H9 (cell line): ENCODE results near the gene IBA57. TPM values are rescaled to one million over a fixed set of nuclear protein-coding genes. Genes with fewer than 3 reads are reported as not detected.

Experiments
- DNase-seq: peaks from one replicate; pipeline ENCODE4 v3.0.0-alpha.2; 2017
- H2AFZ ChIP-seq: one replicate; pipeline ENCODE4 v1.6.1; 2013; ENCODE audit warnings: mild to moderate bottlenecking, low read length, control low read depth, moderate library complexity
- H2AK5ac ChIP-seq: 2 replicates; pipeline ENCODE4 v1.6.1; 2013; ENCODE audit warnings: low read length, control low read depth, mixed read lengths; ENCODE audit not compliant: insufficient read length
- H2BK120ac ChIP-seq: one replicate; pipeline ENCODE4 v1.6.1; 2013; ENCODE audit warnings: low read depth, mild to moderate bottlenecking, low read length, control low read depth, inconsistent platforms; ENCODE audit not compliant: poor library complexity, severe bottlenecking
- H2BK12ac ChIP-seq: 2 replicates; pipeline ENCODE4 v1.6.1; 2013; ENCODE audit warnings: low read length, control low read depth, mixed read lengths, low read depth; ENCODE audit not compliant: insufficient read length
- H2BK15ac ChIP-seq: 2 replicates; pipeline ENCODE4 v1.6.1; 2013; ENCODE audit warnings: low read depth, low read length, control low read depth
- H2BK20ac ChIP-seq: one replicate; pipeline ENCODE4 v1.6.1; 2013; ENCODE audit warnings: low read depth, mild to moderate bottlenecking, low read length, control low read depth, inconsistent platforms; ENCODE audit not compliant: poor library complexity, severe bottlenecking
- H2BK5ac ChIP-seq: 2 replicates; pipeline ENCODE4 v1.6.1; 2013; ENCODE audit warnings: low read length, control low read depth, mixed read lengths; ENCODE audit not compliant: insufficient read length
- H3K14ac ChIP-seq: 2 replicates; pipeline ENCODE4 v1.6.1; 2013; ENCODE audit warnings: low read length, control low read depth; ENCODE audit not compliant: insufficient read depth
- H3K18ac ChIP-seq: 2 replicates; pipeline ENCODE4 v1.6.1; 2013; ENCODE audit warnings: low read depth, mild to moderate bottlenecking, mixed read lengths, low read length, control low read depth; ENCODE audit not compliant: insufficient read length
- H3K23ac ChIP-seq: 2 replicates; pipeline ENCODE4 v1.6.1; 2013; ENCODE audit warnings: low read length, control low read depth, mixed read lengths, low read depth; ENCODE audit not compliant: insufficient read length
- H3K23me2 ChIP-seq: 2 replicates; pipeline ENCODE4 v1.6.1; 2013; ENCODE audit warnings: low read depth, mild to moderate bottlenecking, mixed read lengths, low read length, control low read depth; ENCODE audit not compliant: insufficient read length, poor library complexity, severe bottlenecking
- H3K27ac ChIP-seq: 2 replicates; pipeline ENCODE4 v1.5.1; 2013; ENCODE audit warnings: low read length, control low read depth, mixed read lengths, low read depth; ENCODE audit not compliant: insufficient read length
- H3K27me3 ChIP-seq: 2 replicates; pipeline ENCODE4 v1.6.1; 2013; ENCODE audit warnings: low read length, control low read depth, inconsistent platforms; ENCODE audit not compliant: insufficient read depth
- H3K4ac ChIP-seq: 2 replicates; pipeline ENCODE4 v1.6.1; 2013; ENCODE audit warnings: low read depth, mild to moderate bottlenecking, control low read depth, inconsistent platforms, low read length, moderate library complexity
- H3K4me1 ChIP-seq: 2 replicates; pipeline ENCODE4 v1.6.1; 2013; ENCODE audit warnings: low read length, control low read depth, inconsistent platforms; ENCODE audit not compliant: insufficient read depth
- H3K4me2 ChIP-seq: 2 replicates; pipeline ENCODE4 v1.6.1; 2013; ENCODE audit warnings: low read length, control low read depth, mixed read lengths; ENCODE audit not compliant: insufficient read length, insufficient read depth
- H3K56ac ChIP-seq: 2 replicates; pipeline ENCODE4 v1.6.1; 2013; ENCODE audit warnings: low read depth, mild to moderate bottlenecking, mixed read lengths, low read length, control low read depth; ENCODE audit not compliant: insufficient read length
- H3K79me1 ChIP-seq: 2 replicates; pipeline ENCODE4 v1.6.1; 2013; ENCODE audit warnings: low read depth, mild to moderate bottlenecking, moderate library complexity, low read length, control low read depth, inconsistent platforms; ENCODE audit not compliant: insufficient read depth, poor library complexity, severe bottlenecking
- H3K79me2 ChIP-seq: 2 replicates; pipeline ENCODE4 v1.6.1; 2013; ENCODE audit warnings: low read length, control low read depth, inconsistent platforms; ENCODE audit not compliant: insufficient read depth
- H3K9ac ChIP-seq: 2 replicates; pipeline ENCODE4 v1.6.1; 2013; ENCODE audit warnings: low read length, control low read depth, mixed read lengths; ENCODE audit not compliant: insufficient read length; ENCODE audit errors: extremely low read depth
- H3K9me3 ChIP-seq: one replicate; pipeline ENCODE4 v1.6.1; 2013; ENCODE audit warnings: low read depth, low read length, inconsistent platforms; ENCODE audit not compliant: control insufficient read depth
- H3T11ph ChIP-seq: one replicate; pipeline ENCODE4 v1.6.1; 2013; ENCODE audit warnings: mild to moderate bottlenecking, low read length, control low read depth, inconsistent platforms
- H4K20me1 ChIP-seq: one replicate; pipeline ENCODE4 v1.6.1; 2013; ENCODE audit not compliant: control insufficient read depth, insufficient read length, insufficient read depth
- H4K5ac ChIP-seq: 2 replicates; pipeline ENCODE4 v1.6.1; 2013; ENCODE audit warnings: low read depth, mild to moderate bottlenecking, mixed read lengths, low read length, control low read depth; ENCODE audit not compliant: insufficient read length
- H4K8ac ChIP-seq: replicated peaks from 2 replicates; pipeline ENCODE4 v1.6.1; 2013; ENCODE audit warnings: low read length, control low read depth, mixed read lengths, low read depth; ENCODE audit not compliant: insufficient read length
- H4K91ac ChIP-seq: 2 replicates; pipeline ENCODE4 v1.6.1; 2013; ENCODE audit warnings: low read depth, mild to moderate bottlenecking, moderate library complexity, mixed read lengths, low read length, control low read depth; ENCODE audit not compliant: insufficient read length
- H3K27ac Mint-ChIP-seq, 3 experiments: 2 replicates in 2 of 3; 3 replicates in 1 of 3; pipeline ENCODE4 v1.8.0; 2020 to 2021; ENCODE audit warnings: mixed read lengths in 3 of 3, mild to moderate bottlenecking in 1 of 3, moderate library complexity in 1 of 3
- H3K27me3 Mint-ChIP-seq: 2 replicates; pipeline ENCODE4 v1.8.0; 2021; ENCODE audit warnings: low read depth, mild to moderate bottlenecking, moderate library complexity, mixed read lengths
- H3K36me3 Mint-ChIP-seq, 3 experiments: 2 replicates in 2 of 3; 3 replicates in 1 of 3; pipeline ENCODE4 v1.8.0; 2020 to 2021; ENCODE audit warnings: low read depth in 3 of 3, mixed read lengths in 3 of 3; ENCODE audit not compliant: insufficient read depth in 1 of 3
- H3K4me1 Mint-ChIP-seq, 2 experiments: 2 replicates each; pipeline ENCODE4 v1.8.0; 2020; ENCODE audit warnings: mixed read lengths in 2 of 2
- H3K4me3 Mint-ChIP-seq, 2 experiments: 2 replicates in 1 of 2; 3 replicates in 1 of 2; pipeline ENCODE4 v1.8.0; 2020 to 2021; ENCODE audit warnings: mild to moderate bottlenecking in 2 of 2, mixed read lengths in 2 of 2, moderate library complexity in 1 of 2
- H3K9me3 Mint-ChIP-seq, 2 experiments: 2 replicates in 1 of 2; 3 replicates in 1 of 2; pipeline ENCODE4 v1.8.0; 2020; ENCODE audit warnings: mild to moderate bottlenecking in 2 of 2, mixed read lengths in 2 of 2, moderate library complexity in 1 of 2
- CTCF ChIP-seq: fragments of 200-600 bp; sonication (generic); conservative IDR thresholded peaks from 3 replicates; pipeline ENCODE4 v1.8.0; 2021; ENCODE audit warnings: antibody characterized with exemption, mild to moderate bottlenecking
- WGBS: extraction: QIAGEN DNeasy Blood & Tissue Kit; methylation state at CpG from one replicate; pipeline ENCODE4 v1.1.7; 2013; ENCODE audit warnings: missing lambda C conversion rate, low lambda C conversion rate, mixed read lengths; ENCODE audit not compliant: insufficient read length; ENCODE audit errors: extremely low coverage; 5-methylcytosine and 5-hydroxymethylcytosine counted together
- total RNA-seq: library from RNA; stranded (reverse); gene quantifications from 2 replicates; pipeline ENCODE4 v1.2.1, GENCODE V29; 2021

Gene IBA57
- total RNA-seq, 1 experiment from 2014 or later, result 12.6 TPM

DNA sequence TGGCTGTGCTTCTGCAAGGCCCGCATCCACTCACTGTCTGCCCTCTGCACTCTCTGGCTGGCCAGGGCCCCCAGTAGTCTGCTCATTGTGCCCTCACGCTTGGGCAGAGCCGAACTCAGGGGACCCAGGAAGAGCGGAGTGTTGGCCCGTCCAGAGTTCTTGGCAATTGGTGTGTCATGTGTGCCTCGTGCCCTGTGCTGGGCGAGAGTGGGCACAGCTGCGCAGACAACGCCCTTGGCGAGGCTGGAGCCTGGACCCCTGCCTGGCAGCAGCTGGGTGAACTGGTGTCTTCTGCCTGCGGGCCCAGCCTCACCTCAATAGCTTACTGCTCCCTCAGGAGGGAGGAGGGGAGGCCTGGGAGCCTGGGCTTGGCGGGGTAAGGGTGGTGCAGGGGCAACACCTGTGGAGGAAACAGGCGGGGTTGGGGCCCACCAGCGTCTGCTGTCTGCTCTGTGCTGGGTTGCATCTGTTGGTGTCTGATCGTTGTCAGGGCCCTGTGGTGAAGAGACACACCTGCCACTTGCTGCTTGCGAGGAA lies 23.4 kb upstream of the IBA57 start:
- Histone ChIP-seq H3K18ac (no peak overlapping the region), H2BK20ac (no peak overlapping the region), H3K4me1 (no peaks in the 10 kb centered on the region), H4K91ac (no peak overlapping the region), H3K14ac (no peak overlapping the region), H3K9ac (no peak overlapping the region), H4K5ac (no peak overlapping the region), H3K79me1 (peaks cover 8% of the 10 kb centered on the region), H2BK15ac (no peak overlapping the region), H3K4ac (no peak overlapping the region), H3K27ac (no peak overlapping the region), H2BK120ac (no peak overlapping the region), H3K23ac (no peak overlapping the region), H4K20me1 (peaks cover 2% of the 10 kb centered on the region), H3K23me2 (peaks cover 11% of the 10 kb centered on the region), H2AK5ac (no peak overlapping the region), H2BK5ac (no peak overlapping the region), H3K56ac (no peak overlapping the region), H4K8ac (no peak overlapping the region), H2BK12ac (no peak overlapping the region), H2AFZ (no peak overlapping the region), H3K79me2 (peaks cover 15% of the 10 kb centered on the region; the same call in 1 of the 2 replicates), H3K9me3 (no peaks in the 10 kb centered on the region), H3K4me2 (no peak overlapping the region), H3T11ph (no peak overlapping the region), H3K27me3 (no peaks in the 10 kb centered on the region)
- peak overlapping the region; percentile 81 to 91; a peak in 3 of 5 replicates for H3K4me3 Mint-ChIP-seq
- no peaks in the 10 kb centered on the region; a peak in 1 of 7 replicates for H3K36me3 Mint-ChIP-seq
- no CpG with 5 or more reads among the region's 16 CpGs for WGBS
- no peak overlapping the region for H3K27ac Mint-ChIP-seq
- peaks cover 18% of the 10 kb centered on the region for H3K27me3 Mint-ChIP-seq
- peaks cover 4 to 15% of the 10 kb centered on the region in 2 experiments for H3K4me1 Mint-ChIP-seq
- no peaks in the 10 kb centered on the region for H3K9me3 Mint-ChIP-seq
- no peak for DNase-seq
- no peak for TF ChIP-seq CTCF
